VCaP (cell line): Measurements from ENCODE around the gene EPHB4.

Source experiments
- H3K27ac ChIP-seq: fragments of 450-650 bp; 2 replicates; pipeline ENCODE4 v1.5.1; 2017
- TF ChIP-seq, protein P1 (sequence below): fragments of 450-650 bp; conservative IDR thresholded peaks from 2 replicates; pipeline ENCODE4 v1.5.1; 2017; ENCODE audit warnings: mild to moderate bottlenecking, moderate library complexity

EPHB4 gene

DNA sequence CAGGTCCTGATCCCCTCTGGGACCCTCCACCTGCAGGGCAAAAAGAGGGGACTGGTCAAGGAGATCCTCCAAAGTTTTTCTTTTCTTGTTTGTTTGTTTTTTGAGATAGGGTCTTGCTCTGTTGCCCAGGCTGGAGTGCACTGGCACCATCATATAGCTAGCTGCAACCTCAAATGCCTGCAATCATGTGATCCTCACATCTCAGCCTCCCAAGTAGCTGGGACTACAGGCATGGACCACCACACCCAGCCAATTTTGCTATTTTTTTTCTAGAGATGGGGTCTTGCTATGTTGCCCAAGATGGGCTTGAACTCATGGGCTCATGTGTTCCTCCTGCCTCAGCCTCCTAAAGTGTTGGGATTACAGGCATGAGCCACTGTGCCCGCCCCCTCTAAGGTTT, 41.0 kb downstream of the EPHB4 start:
- no peak overlapping the region for H3K27ac ChIP-seq
- TF ChIP-seq, protein P1, sequence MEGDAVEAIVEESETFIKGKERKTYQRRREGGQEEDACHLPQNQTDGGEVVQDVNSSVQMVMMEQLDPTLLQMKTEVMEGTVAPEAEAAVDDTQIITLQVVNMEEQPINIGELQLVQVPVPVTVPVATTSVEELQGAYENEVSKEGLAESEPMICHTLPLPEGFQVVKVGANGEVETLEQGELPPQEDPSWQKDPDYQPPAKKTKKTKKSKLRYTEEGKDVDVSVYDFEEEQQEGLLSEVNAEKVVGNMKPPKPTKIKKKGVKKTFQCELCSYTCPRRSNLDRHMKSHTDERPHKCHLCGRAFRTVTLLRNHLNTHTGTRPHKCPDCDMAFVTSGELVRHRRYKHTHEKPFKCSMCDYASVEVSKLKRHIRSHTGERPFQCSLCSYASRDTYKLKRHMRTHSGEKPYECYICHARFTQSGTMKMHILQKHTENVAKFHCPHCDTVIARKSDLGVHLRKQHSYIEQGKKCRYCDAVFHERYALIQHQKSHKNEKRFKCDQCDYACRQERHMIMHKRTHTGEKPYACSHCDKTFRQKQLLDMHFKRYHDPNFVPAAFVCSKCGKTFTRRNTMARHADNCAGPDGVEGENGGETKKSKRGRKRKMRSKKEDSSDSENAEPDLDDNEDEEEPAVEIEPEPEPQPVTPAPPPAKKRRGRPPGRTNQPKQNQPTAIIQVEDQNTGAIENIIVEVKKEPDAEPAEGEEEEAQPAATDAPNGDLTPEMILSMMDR, result no peak

GRCh38 chr7:100785878-100786277, 41.4 kb downstream of the EPHB4 start:
- TF ChIP-seq, protein P1, result no peak

GRCh38 chr7:100783804-100784203, 43.5 kb downstream of the EPHB4 start:
- H3K27ac ChIP-seq, result no peak overlapping the region
- TF ChIP-seq, protein P1, result no peak

More at GRCh38 chr7:100785878-100786277, 41.4 kb downstream of the EPHB4 start:
- H3K27ac ChIP-seq, result no peak overlapping the region

DNA sequence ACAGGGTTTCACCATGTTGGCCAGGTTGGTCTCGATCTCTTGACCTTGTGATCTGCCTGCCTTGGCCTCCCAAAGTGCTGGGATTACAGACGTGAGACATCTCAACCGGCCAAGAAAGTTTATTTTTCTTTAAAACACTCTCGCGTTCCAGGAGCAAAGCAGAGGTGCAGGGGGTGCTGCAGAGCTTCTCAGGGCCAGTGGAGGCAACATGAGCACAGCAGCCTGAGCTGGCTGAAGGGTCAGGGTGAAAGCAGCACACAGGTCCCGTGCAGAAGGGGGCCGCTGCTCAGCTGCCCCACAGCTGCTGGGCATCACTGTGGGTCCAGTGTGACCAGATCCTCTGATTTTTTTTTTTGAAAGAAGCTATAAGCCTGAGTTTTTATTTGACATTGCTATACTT, 46.1 kb downstream of the EPHB4 start:
- no peak overlapping the region for H3K27ac ChIP-seq
- TF ChIP-seq, protein P1, result no peak

- H3K27ac ChIP-seq, result no peak overlapping the region
- TF ChIP-seq, protein P1, result no peak
Measured at GRCh38 chr7:100779359-100779758, 48.0 kb downstream of the EPHB4 start.

DNA sequence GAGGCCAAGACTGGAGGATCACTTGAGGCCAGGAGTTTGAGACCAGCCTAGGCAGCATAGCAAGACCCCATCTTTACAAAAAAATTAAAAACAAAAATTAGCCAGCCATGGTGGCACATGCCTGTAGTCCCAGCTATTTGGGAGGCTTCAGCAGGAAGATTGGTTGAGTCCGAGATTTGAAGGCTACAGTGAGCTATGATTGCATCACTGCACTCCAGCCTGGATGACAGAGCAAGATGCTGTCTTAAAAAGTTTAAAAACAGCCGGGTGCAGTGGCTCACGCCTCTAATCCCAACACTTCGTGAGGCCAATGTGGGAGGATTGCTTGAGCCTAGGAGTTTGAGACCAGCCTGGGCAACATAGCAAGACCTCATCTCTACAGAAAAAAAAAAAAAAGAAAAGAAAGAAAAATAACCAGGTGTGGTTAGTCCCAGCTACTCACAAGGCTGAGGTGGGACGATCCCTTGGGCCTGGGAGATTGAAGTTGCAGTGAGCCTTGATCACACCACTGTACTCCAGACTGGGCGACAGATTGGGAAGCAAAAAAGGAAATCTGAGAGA, 49.2 kb downstream of the EPHB4 start:
- H3K27ac ChIP-seq, result no peak overlapping the region
- TF ChIP-seq, protein P1, result no peak

GRCh38 chr7:100773491-100773890, 53.8 kb downstream of the EPHB4 start:
- TF ChIP-seq, protein P1, result no peak
- no peak overlapping the region for H3K27ac ChIP-seq

GRCh38 chr7:100768784-100769183, 58.5 kb downstream of the EPHB4 start:
- TF ChIP-seq, protein P1, result no peak
- H3K27ac ChIP-seq, result no peak overlapping the region
